GM18519 (cell line): ENCODE measurements around the gene SLC30A7.
"Not testable (repeated sequence)": the region's sequence is repeated elsewhere in the genome, so short reads cannot be mapped to it uniquely, and the experiment has no call there.

ENCODE experiments used
- ATAC-seq: cut with Tn5 transposase; IDR thresholded peaks from one replicate; pipeline ENCODE4 v1.9.1; 2021; ENCODE audit warnings: mild to moderate bottlenecking, moderate library complexity; ENCODE audit not compliant: unreplicated experiment, low FRiP score

The SLC30A7 gene, protein sequence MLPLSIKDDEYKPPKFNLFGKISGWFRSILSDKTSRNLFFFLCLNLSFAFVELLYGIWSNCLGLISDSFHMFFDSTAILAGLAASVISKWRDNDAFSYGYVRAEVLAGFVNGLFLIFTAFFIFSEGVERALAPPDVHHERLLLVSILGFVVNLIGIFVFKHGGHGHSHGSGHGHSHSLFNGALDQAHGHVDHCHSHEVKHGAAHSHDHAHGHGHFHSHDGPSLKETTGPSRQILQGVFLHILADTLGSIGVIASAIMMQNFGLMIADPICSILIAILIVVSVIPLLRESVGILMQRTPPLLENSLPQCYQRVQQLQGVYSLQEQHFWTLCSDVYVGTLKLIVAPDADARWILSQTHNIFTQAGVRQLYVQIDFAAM

GRCh38 chr1:100895540-100896480 is at the start of gene SLC30A7:
Gene SLC30A7, plus strand, starts transcription at chr1:100896090. Its CDS starts 173 bp downstream, at chr1:100896263.
- peak; percentile 74 for ATAC-seq

- ATAC-seq = no peak
Measured at GRCh38 chr1:100847361-100848082, 48.4 kb upstream of the SLC30A7 start.

GRCh38 chr1:100851726-100852125 is 44.2 kb upstream of the SLC30A7 start:
- ATAC-seq = no peak

- ATAC-seq = no peak
Measured at GRCh38 chr1:100852976-100853375, 42.9 kb upstream of the SLC30A7 start.

DNA sequence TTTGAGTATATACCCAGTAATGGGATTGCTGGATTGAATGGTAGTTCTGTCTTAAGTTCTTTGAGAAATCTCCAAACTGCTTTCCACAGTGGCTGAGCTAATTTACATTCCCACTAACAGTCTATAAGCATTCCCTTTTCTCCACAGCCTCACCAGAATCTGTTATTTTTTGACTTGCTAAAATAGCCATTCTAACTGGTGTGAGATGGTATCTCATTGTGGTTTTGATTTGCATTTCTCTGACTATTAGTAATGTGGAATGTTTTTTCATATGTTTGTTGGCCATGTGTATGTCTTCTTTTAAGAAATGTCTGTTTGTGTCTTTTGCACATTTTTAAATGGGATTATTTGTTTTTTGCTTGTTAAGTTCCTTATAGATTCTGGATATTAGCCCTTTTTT is 40.8 kb upstream of the SLC30A7 start:
- not testable (repeated sequence) for ATAC-seq

- ATAC-seq = no peak
Measured at GRCh38 chr1:100860397-100860991, 35.4 kb upstream of the SLC30A7 start.

DNA sequence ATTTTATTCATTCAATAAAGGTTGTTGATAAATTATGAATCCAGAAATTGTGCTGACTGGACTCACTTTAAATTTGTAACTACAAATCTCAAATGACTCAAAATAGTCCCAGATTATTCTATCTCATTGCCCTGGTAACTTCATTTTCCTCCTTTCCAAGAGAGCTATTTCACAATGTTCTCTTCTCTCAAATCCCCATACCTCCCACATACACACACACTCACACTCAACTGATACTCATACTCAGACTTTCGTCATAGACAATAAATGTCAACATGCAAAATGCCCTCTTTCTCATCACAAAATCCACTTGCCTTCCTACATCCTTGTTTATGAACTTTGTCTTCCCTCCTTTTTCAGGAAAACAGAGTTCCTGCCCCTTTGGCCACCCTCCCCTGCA is 34.5 kb upstream of the SLC30A7 start:
- ATAC-seq = no peak

- no peak for ATAC-seq
Measured at GRCh38 chr1:100862591-100862990, 33.3 kb upstream of the SLC30A7 start.

GRCh38 chr1:100866041-100866900 is 29.6 kb upstream of the SLC30A7 start:
- ATAC-seq = no peak

DNA sequence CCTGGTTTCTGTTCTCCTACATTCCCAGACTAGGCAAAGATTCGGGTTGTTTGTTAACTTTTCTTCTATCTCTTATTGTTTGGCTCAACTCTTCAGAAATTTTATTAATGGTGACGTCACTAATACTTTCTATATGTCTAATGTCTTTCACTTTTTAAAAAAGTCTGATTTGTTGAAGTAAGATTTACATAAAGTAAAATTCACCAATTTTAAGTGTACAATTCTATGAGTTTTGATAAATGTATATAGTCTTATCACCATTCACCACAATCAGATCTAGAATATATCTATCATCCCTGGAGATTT is 29.0 kb upstream of the SLC30A7 start:
- no peak for ATAC-seq

DNA sequence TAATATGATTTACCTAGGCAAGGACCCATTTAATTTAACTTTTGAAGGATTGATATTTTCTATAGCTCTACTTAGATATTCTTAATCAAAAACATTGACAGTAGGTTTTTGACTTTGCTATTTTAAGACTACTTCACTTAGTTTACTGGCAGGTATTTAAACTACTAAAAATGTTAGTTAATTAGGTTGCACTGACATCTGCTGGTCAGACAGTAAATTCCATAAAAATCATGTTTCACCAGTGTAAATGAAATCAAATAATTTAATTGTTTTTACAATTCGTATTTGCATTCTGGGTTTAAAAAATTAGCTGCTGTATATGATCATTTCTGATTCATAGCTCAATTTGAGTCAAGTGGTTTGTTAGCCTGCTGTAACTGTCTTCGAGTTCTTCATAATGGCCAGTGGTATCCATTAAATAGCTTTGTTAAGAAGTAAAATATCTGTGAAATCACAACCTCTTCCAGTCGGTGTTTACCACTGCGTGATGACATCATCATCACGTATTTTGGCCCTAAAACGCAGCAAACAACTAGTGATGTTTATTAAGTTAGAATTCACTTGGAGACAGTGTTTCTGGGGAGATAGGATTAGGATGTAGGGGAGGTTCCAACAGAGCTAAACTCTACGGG is 27.4 kb upstream of the SLC30A7 start:
- ATAC-seq = no peak

DNA sequence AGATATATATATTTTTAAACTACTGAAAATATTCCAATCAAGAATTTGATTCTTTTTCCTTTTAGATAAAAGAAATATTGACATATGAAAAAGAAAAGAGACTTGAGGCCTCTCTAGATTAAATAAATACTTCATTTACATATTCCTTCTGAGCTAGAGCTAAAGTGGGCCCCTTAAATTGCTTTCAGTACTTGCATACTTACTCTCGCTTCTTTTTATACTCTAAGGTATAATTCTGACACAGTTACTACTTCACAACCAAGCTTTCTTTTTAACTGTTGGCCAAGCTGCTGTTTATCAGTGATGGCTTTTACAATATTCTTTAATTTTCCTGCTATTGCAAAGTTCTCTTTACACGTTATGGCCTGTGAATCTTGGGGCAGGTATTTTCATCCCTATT is 25.9 kb upstream of the SLC30A7 start:
- ATAC-seq = no peak

GRCh38 chr1:100874433-100874832 is 21.5 kb upstream of the SLC30A7 start:
- ATAC-seq = no peak

DNA sequence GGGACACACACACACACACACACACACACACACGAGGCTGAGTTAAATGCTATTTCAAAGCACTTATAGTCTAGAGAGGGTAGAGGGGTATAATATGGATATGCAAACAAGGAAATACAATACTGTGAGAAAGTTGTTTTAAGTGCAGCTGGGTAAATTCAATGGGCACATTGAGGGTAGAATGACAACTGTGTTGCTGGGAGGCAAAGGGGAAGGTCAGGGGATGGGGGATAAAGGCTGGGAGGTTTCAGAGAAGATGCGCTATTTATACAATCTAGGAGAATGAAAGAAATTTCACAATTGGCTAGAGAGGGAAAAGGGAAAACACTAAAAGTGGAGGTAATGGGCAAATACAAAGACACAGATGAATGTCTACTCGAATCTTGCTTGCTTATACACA is 20.7 kb upstream of the SLC30A7 start:
- ATAC-seq = no peak

DNA sequence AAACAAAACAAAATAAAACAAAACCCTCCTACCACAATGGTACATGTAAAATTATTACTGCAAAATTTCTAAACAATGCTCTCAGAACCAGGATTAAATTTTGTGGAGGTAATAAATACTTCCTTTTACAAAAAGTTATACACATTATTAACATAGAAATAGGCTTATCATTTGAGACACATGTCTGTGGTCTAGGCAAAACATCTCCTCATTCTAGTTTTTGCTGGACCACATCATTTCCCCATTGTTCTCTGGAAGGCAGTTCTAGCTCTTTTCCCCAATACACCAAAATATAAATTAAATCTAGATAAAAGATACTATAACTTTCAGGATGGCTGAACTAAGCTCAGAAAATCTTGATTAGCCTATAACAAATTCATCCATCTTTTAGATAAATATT is 19.6 kb upstream of the SLC30A7 start:
- ATAC-seq = no peak

DNA sequence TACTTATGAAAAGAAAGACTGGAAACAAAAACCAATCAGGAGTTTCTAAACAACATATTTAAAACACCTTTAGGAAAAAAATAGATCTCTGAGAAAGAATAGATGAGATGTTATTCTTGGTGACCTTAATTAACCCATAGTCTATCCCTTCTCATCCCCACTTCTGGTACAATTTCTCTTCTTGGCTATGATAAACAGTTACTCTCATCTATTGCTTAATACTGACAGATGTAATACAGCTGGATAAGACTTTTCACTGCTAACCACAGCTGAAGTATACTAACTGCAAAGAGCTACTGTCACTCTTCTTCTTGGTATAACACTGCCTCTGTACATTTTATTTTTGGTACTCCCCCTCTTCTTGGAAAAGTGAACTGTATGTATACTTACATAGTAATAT is 16.5 kb upstream of the SLC30A7 start:
- ATAC-seq = no peak

DNA sequence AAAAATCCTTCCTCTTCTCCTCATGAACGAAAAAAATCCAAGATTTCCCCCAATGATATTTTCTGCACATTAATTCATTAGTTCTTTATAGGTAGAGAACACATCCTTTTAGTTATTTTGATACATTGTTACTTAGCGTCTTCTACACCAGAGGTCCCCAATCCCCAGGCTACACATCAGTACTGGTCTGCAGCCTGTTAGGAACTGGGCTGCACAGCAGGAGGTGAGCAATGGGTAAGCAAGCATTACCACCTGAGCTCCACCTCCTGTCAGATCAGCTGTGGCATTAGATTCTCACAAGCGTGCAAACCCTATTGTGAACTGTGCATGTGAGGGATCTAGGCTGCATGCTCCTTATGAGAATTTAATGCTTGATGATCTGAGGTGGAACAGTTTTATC is 14.2 kb upstream of the SLC30A7 start:
- ATAC-seq = no peak

GRCh38 chr1:100882698-100883097 is 13.2 kb upstream of the SLC30A7 start:
- ATAC-seq = no peak

- ATAC-seq = no peak
Measured at GRCh38 chr1:100883963-100884362, 11.9 kb upstream of the SLC30A7 start.
